ENCODE data around the gene MRI1. TPM values are rescaled to one million over a fixed set of nuclear protein-coding genes. Genes with fewer than 3 reads are reported as not detected.
"Not testable (repeated sequence)": the region's sequence is repeated elsewhere in the genome, so short reads cannot be mapped to it uniquely, and the experiment has no call there.

MRI1 gene
- total RNA-seq, 2 experiments from 2014 or later, result 37.1 to 40.8 TPM

GRCh38 chr19:13783565-13784500 is 19.5 kb downstream of the MRI1 start:
- POLR2A ChIA-PET, result interaction anchor here (0.6 to 2.4 kb wide), 7 partner anchors 9 to 936 kb away, joined by 3 to 12 read pairs (median 5); partner anchors contain the start of genes C19orf53 and ZSWIM4
- Mint-ChIP-seq H3K4me3 (no peak overlapping the region), H3K27ac (peak overlapping the region; percentile 26), H3K9me3 (no peaks in the 10 kb centered on the region), H3K36me3 (ENCODE audit: low read depth) (peaks cover 7% of the 10 kb centered on the region), H3K4me1 (ENCODE audit: low read depth) (peaks cover 28% of the 10 kb centered on the region), H3K27me3 (no peaks in the 10 kb centered on the region)
- DNase-seq, result no peak
- intact Hi-C loops (cut with micrococcal nuclease), result loop anchor here (2.0 kb wide), 1 partner anchor 79 kb away; no protein-coding TSS in a partner anchor
- no peak for ATAC-seq
- no peak for TF ChIP-seq CTCF (IDR thresholded peaks at IDR 0.05)
- CTCF ChIA-PET, result interaction anchor here (0.7 to 8.5 kb wide), 18 partner anchors 9 to 288 kb away, joined by 3 to 160 read pairs (median 4); partner anchors contain the start of gene C19orf53

GRCh38 chr19:13784731-13785452 is 20.6 kb downstream of the MRI1 start:
- Mint-ChIP-seq H3K36me3 (ENCODE audit: low read depth) (no peaks in the 10 kb centered on the region), H3K4me1 (ENCODE audit: low read depth) (peaks cover 32% of the 10 kb centered on the region), H3K27me3 (no peaks in the 10 kb centered on the region), H3K4me3 (peak overlapping the region; percentile 14), H3K27ac (peak overlapping the region; percentile 41), H3K9me3 (no peaks in the 10 kb centered on the region)
- intact Hi-C loops (cut with micrococcal nuclease), result loop anchor here (2.0 kb wide), 1 partner anchor 78 kb away; no protein-coding TSS in a partner anchor
- DNase-seq, result peak; percentile 85
- ATAC-seq, result peak; percentile 78
- TF ChIP-seq CTCF (IDR thresholded peaks at IDR 0.05), result peak; percentile 77
- ChIA-PET CTCF (interaction anchor here (0.7 to 8.5 kb wide), 17 partner anchors 10 to 287 kb away, joined by 3 to 160 read pairs (median 5); partner anchors contain the start of gene C19orf53), POLR2A (interaction anchor here (0.6 to 2.4 kb wide), 7 partner anchors 9 to 76 kb away, joined by 3 to 12 read pairs (median 5); partner anchors contain the start of genes C19orf53 and ZSWIM4)

- Mint-ChIP-seq H3K9me3 (no peaks in the 10 kb centered on the region), H3K27me3 (no peaks in the 10 kb centered on the region), H3K27ac (peak overlapping the region; percentile 77), H3K4me1 (ENCODE audit: low read depth) (peaks cover 35% of the 10 kb centered on the region), H3K4me3 (no peak overlapping the region), H3K36me3 (ENCODE audit: low read depth) (no peaks in the 10 kb centered on the region)
- ATAC-seq (peak; percentile 28), DNase-seq (peak; percentile 52)
- intact Hi-C loops (cut with micrococcal nuclease), result no loop called here
- CTCF ChIA-PET, result interaction anchor here (1.0 to 8.5 kb wide), 7 partner anchors 9 to 74 kb away, joined by 3 to 160 read pairs (median 4); no protein-coding TSS in a partner anchor
- TF ChIP-seq CTCF (IDR thresholded peaks at IDR 0.05), result no peak
- POLR2A ChIA-PET, result interaction anchor here (0.8 to 2.7 kb wide), 8 partner anchors 9 to 73 kb away, joined by 3 to 14 read pairs (median 4); partner anchors contain the start of gene C19orf53
These were observed 24.7 kb downstream of the MRI1 start for GRCh38 chr19:13788991-13789390.

- DNase-seq, result no peak
- ATAC-seq, result no peak
- CTCF ChIA-PET, result interaction anchor here (1.0 kb wide), 1 partner anchor 72 kb away, joined by 4 read pairs; no protein-coding TSS in a partner anchor
- Mint-ChIP-seq H3K4me3 (no peak overlapping the region), H3K27me3 (no peaks in the 10 kb centered on the region), H3K9me3 (no peaks in the 10 kb centered on the region), H3K4me1 (ENCODE audit: low read depth) (peaks cover 30% of the 10 kb centered on the region), H3K36me3 (ENCODE audit: low read depth) (no peaks in the 10 kb centered on the region), H3K27ac (peak overlapping the region; percentile 49)
- POLR2A ChIA-PET, result interaction anchor here (0.6 kb wide), 1 partner anchor 74 kb away, joined by 3 read pairs; no protein-coding TSS in a partner anchor
- no peak for TF ChIP-seq CTCF (IDR thresholded peaks at IDR 0.05)
- intact Hi-C loops (cut with micrococcal nuclease), result no loop called here
These were observed 26.0 kb downstream of the MRI1 start for GRCh38 chr19:13790354-13790753.

GRCh38 chr19:13793317-13793716 is 29.0 kb downstream of the MRI1 start:
- H3K27me3 Mint-ChIP-seq; H3K27ac Mint-ChIP-seq; H3K9me3 Mint-ChIP-seq; ATAC-seq; intact Hi-C loops (cut with micrococcal nuclease); H3K36me3 Mint-ChIP-seq (ENCODE audit: low read depth); DNase-seq; H3K4me3 Mint-ChIP-seq: not testable (repeated sequence)
- ChIA-PET CTCF (interaction anchor here (1.2 to 6.2 kb wide), 2 partner anchors 43 to 68 kb away, joined by 3 to 58 read pairs; no protein-coding TSS in a partner anchor), POLR2A (interaction anchor here (2.2 to 6.7 kb wide), 2 partner anchors 9 to 42 kb away, joined by 12 to 32 read pairs; no protein-coding TSS in a partner anchor)
- H3K4me1 Mint-ChIP-seq (ENCODE audit: low read depth), result peaks cover 35% of the 10 kb centered on the region
